SH-SY5Y (cell line): ENCODE measurements around the gene TENM4.
A peak's percentile ranks its signal among the peaks of the same experiment; 100 is the strongest.

Source experiments
- GATA2 ChIP-seq: IDR thresholded peaks from 2 replicates; pipeline ENCODE4 v1.6.1; 2011; ENCODE audit warnings: mild to moderate bottlenecking, low read depth, low read length
- GATA3 ChIP-seq: IDR thresholded peaks from 2 replicates; pipeline ENCODE4 v1.6.1; 2011; ENCODE audit warnings: low read depth, mild to moderate bottlenecking, low read length, moderate library complexity

TENM4 gene

DNA sequence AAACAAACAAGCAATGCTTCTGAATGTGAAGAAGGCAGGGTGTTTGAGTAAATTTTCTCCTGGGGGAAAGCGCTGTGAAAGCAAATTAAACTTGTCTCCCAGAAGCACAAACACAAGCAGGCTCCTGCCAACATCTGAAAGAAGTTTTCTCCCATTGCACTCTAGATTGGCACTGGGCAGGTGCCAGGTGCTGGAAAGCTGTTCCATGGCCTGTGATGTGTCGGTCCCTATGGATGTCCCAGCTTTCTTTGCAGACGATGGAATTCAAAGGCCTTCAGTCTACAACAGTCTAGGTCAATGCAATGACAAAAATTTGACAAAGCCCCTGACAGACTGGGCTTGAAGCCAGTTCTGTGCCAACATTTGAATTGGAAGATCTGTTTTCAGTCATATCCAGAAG is 620.1 kb downstream of the TENM4 start:
- no peak for TF ChIP-seq GATA3
- no peak for TF ChIP-seq GATA2

DNA sequence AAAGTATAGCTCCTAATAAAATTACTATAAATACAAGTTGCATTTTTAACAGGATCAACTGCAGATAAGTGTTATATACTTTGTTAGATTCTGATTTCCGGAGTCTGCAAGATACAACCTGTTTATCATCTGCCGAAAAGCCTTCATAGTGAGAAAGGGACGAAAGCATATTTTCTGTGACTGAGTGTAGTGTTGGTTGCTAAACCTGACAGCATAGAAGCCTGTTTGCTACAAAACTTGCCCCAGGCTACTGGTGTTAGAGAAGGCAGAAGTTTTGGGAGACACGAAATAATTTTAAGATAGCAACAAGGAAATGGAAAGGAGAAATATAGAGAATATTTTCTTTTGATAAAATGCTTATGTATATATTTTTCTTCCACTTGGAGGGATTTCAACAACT is 622.6 kb downstream of the TENM4 start:
- no peak for TF ChIP-seq GATA2
- TF ChIP-seq GATA3, result no peak

DNA sequence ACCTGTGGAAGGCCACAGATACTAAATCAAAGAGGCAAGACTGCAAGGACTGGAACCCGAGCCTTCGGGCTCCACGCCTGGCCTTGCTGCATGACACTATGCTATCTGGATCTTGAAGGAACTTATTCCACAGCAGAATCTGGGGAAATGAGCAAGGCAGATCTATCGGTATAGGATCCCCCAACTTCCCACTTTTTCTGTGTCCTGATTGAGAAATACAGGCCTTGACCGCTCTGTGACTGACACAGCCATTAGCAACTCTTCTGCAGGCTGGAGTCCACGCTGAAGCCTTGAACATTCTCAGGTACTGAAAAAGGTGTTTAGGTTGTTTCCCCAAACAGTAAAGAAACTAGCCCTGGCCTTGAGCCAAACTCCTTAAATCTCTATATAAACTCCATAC is 625.0 kb downstream of the TENM4 start:
- TF ChIP-seq GATA2 (no peak), GATA3 (no peak)

GRCh38 chr11:78812513-78813293 is 628.1 kb downstream of the TENM4 start:
- TF ChIP-seq GATA2 (no peak), GATA3 (no peak)

GRCh38 chr11:78810559-78811009 is 630.2 kb downstream of the TENM4 start:
- TF ChIP-seq GATA3 (no peak), GATA2 (no peak)

- TF ChIP-seq GATA2, result no peak
- no peak for TF ChIP-seq GATA3
These were observed 630.8 kb downstream of the TENM4 start for GRCh38 chr11:78809931-78810541.

- TF ChIP-seq GATA3 (no peak), GATA2 (no peak)
These were observed 631.9 kb downstream of the TENM4 start for GRCh38 chr11:78808923-78809322.

DNA sequence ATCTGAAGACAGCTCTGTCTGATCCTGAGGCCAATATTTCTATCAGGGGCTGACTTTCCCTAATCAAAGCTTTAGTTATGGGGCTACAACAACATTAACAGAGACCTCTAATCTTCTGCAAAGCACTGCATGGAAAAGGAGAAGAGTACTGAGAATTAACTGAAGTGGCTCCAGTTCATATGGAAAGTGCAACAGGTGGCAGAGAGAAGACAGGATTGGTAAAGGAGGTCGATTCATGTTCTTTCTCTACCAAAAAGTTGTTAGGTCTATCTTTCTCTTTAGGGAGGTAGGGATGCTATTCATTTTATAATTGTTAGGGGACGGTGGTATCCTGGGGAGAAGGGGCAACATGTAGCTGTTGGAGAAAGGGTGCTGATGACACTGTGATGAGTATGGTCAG is 633.5 kb downstream of the TENM4 start:
- no peak for TF ChIP-seq GATA3

DNA sequence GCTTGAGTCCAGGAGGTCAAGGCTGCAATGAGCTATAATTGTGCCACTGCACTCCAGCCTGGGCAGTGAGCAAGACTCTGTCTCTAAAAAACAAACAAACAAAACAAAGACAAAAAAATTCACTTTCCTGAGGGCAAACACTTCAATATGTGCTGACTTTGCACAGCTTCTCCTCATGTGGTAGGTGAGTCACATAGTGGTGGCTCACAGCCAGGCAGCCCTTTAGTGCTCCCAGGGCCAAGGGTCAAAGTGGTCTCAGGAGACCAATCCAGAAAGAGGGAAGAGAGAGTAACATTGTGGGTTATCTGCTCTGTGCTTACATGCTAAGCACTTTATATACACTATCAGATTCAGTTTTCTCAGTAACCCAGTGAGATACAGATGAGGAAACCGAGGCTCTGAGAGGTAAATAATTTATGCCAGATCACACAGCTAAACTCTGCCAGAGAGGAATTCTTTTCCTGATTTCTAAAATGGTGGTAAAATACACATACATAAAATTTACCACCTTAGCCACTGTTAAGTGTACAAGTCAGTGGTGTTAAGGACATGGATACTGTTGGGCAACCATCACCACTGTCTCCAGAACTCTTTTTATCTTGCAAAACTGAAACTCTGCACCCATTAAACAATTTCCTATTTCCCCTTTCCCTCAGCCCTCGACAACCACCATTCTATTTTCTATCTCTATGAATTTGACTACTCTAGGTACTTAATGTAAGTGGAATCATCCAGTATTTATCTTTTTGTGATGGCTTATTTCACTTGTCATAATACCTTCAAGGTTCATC is 634.4 kb downstream of the TENM4 start:
- no peak for TF ChIP-seq GATA2
- no peak for TF ChIP-seq GATA3

- TF ChIP-seq GATA2 (no peak), GATA3 (no peak)
These were observed 635.8 kb downstream of the TENM4 start for GRCh38 chr11:78804991-78805390.

- TF ChIP-seq GATA3, result peak; percentile 60
- TF ChIP-seq GATA2, result peak; percentile 76
These were observed 636.8 kb downstream of the TENM4 start for GRCh38 chr11:78803995-78804394.

GRCh38 chr11:78802058-78802761 is 638.6 kb downstream of the TENM4 start:
- TF ChIP-seq GATA3 (no peak), GATA2 (no peak)

- TF ChIP-seq GATA3 (no peak), GATA2 (no peak)
These were observed 639.5 kb downstream of the TENM4 start for GRCh38 chr11:78801161-78801884.

DNA sequence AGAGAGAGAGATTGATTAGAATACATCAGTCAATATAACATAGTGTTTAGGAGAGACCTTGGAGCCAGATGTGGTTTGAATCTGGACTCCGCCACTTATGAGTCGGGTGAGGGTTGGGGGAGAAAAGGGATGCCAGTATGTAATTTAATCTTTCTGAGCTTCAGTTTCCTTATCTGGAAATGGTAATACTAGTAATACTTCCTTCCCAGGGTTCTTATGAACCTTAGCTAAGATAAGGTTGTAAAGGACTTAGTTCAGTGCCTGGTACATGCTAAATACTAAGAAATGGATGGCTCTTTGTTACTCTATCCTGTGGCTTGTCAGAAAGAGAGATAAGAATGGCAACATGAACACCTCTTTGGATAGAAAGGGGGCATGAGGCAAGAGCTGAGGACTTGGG is 640.1 kb downstream of the TENM4 start:
- TF ChIP-seq GATA2, result no peak
- no peak for TF ChIP-seq GATA3

DNA sequence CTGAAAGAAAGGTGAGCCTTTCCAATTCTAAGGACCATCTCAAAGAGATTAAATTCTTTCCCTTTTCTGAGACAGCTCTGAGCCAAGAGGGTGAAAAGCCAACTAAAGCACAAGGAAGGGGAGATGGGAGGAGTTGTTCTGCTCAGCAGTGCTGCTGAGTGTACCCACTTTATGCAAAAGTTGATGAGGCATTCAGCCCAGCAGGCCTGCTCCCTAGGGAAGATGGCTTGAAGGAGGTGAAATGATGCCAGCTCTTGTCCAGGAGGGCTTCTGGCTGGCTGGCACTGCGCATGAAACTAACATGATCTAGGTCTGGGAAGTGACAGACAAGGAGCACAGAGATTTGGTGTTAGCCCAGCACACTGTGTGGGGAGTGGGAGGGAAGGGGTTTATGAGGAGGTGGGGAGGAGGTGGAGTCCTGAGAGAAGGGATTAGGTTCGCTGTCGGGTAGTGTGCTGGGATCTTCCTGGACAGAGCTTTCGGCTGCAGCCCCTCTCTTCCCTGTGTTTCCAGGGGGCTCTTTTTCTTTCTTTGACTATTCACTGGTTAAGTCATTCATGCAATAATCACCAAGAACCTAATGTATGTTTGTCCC is 640.6 kb downstream of the TENM4 start:
- TF ChIP-seq GATA2 (no peak), GATA3 (no peak)
